GOT3 (cell line): ENCODE measurements around the gene CYP1B1.

ENCODE experiments used
- DNase-seq: peaks from one replicate; lab custom pipeline; 2025; ENCODE audit warnings: mixed read lengths; lab: John Stamatoyannopoulos, UW

Gene CYP1B1

GRCh38 chr2:38074764-38075506 lies 1.0 kb downstream of the CYP1B1 start:
- DNase-seq, result no peak

- no peak for DNase-seq
Observed at GRCh38 chr2:38074058-38074763, 1.7 kb downstream of the CYP1B1 start.

GRCh38 chr2:38073211-38074057 lies 2.5 kb downstream of the CYP1B1 start:
- DNase-seq, result no peak

GRCh38 chr2:38070438-38070837 lies 5.5 kb downstream of the CYP1B1 start:
- no peak for DNase-seq

- no peak for DNase-seq
Observed at GRCh38 chr2:38068234-38068633, 7.7 kb downstream of the CYP1B1 start.

- DNase-seq, result no peak
Observed at GRCh38 chr2:38066421-38067115, 9.4 kb downstream of the CYP1B1 start.

GRCh38 chr2:38065502-38066135 lies 10.3 kb downstream of the CYP1B1 start:
- DNase-seq, result no peak

GRCh38 chr2:38064801-38065501 lies 11.0 kb downstream of the CYP1B1 start:
- no peak for DNase-seq

- DNase-seq, result no peak
Observed at GRCh38 chr2:38060236-38061018, 15.5 kb downstream of the CYP1B1 start.

- DNase-seq, result no peak
Observed at GRCh38 chr2:38057651-38058410, 18.1 kb downstream of the CYP1B1 start.

GRCh38 chr2:38056216-38056615 lies 19.7 kb downstream of the CYP1B1 start:
- no peak for DNase-seq

- no peak for DNase-seq
Observed at GRCh38 chr2:38045811-38046210, 30.1 kb downstream of the CYP1B1 start.

- no peak for DNase-seq
Observed at GRCh38 chr2:38039121-38039910, 36.6 kb downstream of the CYP1B1 start.

GRCh38 chr2:38038682-38039081 lies 37.3 kb downstream of the CYP1B1 start:
- DNase-seq, result no peak

- no peak for DNase-seq
Observed at GRCh38 chr2:38037757-38038621, 38.0 kb downstream of the CYP1B1 start.

- no peak for DNase-seq
Observed at GRCh38 chr2:38037325-38037724, 38.6 kb downstream of the CYP1B1 start.

- no peak for DNase-seq
Observed at GRCh38 chr2:38035968-38036367, 40.0 kb downstream of the CYP1B1 start.

- no peak for DNase-seq
Observed at GRCh38 chr2:38033646-38034045, 42.3 kb downstream of the CYP1B1 start.
